Fibroblast of the aortic adventitia (primary cell): Measurements from ENCODE around the gene PEX13. TPM values are rescaled to one million over a fixed set of nuclear protein-coding genes. Genes with fewer than 3 reads are reported as not detected.
"Not testable (repeated sequence)": the region's sequence is repeated elsewhere in the genome, so short reads cannot be mapped to it uniquely, and the experiment has no call there.

ENCODE experiments used
- DNase-seq: peaks from one replicate; pipeline ENCODE4 v3.0.0-alpha.2; 2010; ENCODE audit warnings: low read depth
- H3K4me3 ChIP-seq: 2 replicates; pipeline ENCODE4 v1.5.1; 2011; ENCODE audit warnings: low read depth, mild to moderate bottlenecking, control low read depth, low read length, moderate library complexity
- CTCF ChIP-seq: IDR thresholded peaks from 2 replicates; pipeline ENCODE4 v1.5.1; 2011; ENCODE audit warnings: mild to moderate bottlenecking, low read length, control low read depth, inconsistent platforms; ENCODE audit not compliant: insufficient read depth
- total RNA-seq: library from RNA; depleted of rRNA; stranded (reverse); fragments of >200 nt; gene quantifications from 2 replicates; pipeline ENCODE4 v1.2.3, GENCODE V29; 2012; ENCODE audit warnings: low replicate concordance

Gene PEX13
- total RNA-seq, 1 donor: 26.8 TPM

DNA sequence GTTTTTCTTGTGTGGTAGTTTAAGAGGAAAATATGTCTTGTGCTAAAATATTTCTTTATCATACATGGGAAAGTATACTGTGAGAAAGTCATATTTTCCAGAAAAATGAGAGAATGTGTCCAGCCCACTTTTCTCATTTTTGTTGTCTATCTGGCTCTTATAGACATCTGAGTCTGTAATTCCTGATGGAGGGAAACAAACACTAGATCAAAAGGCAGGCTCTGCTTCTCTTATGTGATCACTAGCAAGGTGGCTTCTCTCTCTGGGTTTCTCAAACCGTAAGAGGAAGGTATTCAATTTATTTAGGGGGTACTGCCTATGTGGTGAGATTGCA lies 40.0 kb upstream of the PEX13 start:
- H3K4me3 ChIP-seq: no peak overlapping the region
- TF ChIP-seq CTCF: no peak
- no peak for DNase-seq

DNA sequence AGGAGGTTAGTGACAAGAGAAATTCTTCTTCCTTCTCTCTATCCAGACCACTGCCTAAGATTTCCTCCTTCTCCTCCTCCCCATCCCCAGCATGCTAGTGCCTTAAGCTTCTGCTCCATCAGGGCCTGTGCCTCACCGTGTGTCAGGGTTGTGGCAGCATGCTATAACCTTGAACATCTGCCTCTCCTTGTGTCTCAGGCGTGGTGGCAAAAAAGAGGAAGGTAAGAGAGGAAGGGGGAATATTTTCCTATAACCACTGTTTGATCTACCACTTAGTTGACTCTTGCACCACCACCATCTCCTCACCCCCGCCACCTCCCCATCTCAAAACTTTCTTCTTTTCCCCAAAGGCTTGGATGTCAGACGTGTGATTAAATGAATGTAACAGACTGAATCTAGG lies 38.3 kb upstream of the PEX13 start:
- H3K4me3 ChIP-seq: no peak overlapping the region
- no peak for TF ChIP-seq CTCF
- no peak for DNase-seq

DNA sequence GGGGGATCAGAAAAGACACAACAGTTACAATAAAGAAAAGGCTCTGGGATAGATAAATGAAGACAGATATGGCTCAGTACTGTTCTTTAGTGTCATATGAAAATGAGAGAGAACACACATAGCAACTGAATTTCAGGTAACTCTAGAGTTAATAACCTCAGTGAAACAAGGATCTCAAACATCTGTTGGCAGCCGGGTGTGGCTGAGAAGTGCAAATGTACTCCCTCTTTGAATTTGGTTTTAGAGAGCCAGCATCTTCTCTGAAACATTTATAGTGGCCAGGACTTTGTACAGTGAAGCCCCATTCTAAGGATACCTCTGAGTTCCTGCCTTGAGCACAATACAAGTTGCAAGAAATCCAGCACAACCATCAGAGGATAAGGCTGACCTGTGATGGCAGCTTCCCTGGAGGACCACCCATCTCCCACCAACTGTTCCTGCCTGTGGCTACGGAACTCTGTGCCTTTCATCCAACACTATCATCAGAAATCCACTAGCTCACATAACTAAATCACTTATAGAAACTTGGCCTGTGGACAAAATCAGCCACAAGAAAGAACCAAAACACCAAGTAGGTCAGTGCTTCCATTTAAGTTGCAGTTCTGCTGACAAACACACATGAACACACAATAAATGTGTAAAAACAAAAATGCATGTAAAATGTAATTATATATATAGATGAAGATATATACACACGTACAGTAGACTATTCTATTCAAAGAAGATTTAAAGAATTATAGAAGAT lies 37.3 kb upstream of the PEX13 start:
- no peak for TF ChIP-seq CTCF
- DNase-seq: no peak
- no peak overlapping the region for H3K4me3 ChIP-seq

GRCh38 chr2:60982066-60982465 lies 35.5 kb upstream of the PEX13 start:
- DNase-seq, H3K4me3 ChIP-seq: not testable (repeated sequence)

DNA sequence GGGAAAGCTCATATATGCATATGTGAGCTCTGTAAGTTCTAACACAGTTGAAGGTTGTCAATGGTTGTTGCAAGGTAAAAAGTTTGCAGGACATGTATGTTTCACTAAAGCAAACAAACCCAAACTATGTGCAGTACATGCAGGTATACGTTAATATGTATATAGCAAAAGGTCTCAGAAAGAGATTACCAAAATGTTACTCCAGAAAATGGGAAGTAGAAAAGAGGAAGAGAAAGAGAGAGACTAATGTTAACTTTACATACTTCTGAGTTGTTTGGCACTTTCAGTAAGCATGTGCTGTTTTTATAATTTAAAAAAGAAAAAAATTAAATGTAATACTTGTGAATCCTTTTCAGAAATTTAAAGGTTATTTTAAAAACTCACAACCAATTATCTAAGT lies 32.8 kb upstream of the PEX13 start:
- no peak overlapping the region for H3K4me3 ChIP-seq
- DNase-seq: no peak
- no peak for TF ChIP-seq CTCF

- no peak for DNase-seq
- H3K4me3 ChIP-seq: no peak overlapping the region
- no peak for TF ChIP-seq CTCF
Observed at GRCh38 chr2:60987041-60987440, 30.5 kb upstream of the PEX13 start.

DNA sequence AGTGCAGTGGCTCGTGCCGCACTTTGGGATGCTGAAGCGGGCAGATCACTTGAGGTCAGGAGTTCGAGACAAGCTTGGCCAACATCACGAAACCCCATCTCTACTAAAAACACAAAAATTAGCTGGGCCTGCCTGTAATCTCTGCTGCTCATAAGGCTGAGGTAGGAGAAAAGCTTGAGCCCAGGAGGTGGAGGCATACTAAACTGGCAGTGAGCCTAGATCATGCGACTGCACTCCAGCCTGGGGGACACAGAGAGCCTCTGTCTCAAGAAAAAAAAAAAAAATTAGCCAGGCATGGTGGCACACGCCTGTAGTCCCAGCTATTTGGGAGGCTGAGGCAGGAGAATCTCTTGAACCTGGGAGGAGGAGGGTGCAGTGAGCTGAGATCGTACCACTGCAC lies 29.9 kb upstream of the PEX13 start:
- not testable (repeated sequence) for H3K4me3 ChIP-seq, DNase-seq

DNA sequence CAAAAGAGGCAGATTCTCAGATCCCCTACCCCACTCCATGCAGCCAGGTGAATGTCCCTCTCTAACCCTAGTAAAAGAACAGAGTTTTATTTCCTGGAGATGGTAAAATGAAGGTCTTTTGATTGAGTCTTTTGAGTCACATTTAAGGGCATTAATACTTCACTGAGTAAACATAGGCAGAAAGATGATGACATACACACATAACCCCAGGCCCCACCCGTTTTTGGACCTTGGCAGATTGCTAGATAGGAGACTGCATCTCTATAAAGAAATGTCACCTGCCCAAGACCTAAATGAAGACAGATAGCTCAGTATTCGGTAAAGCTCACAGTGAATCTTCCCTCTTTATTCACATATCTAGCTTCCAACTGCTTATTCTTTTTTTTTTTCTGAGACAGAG lies 28.3 kb upstream of the PEX13 start:
- H3K4me3 ChIP-seq: no peak overlapping the region
- no peak for DNase-seq
- TF ChIP-seq CTCF: no peak
